Measurements from ENCODE around the gene ADAMTS14. TPM values are rescaled to one million over a fixed set of nuclear protein-coding genes. Genes with fewer than 3 reads are reported as not detected.

ADAMTS14 gene
- total RNA-seq, 4 donors from 2014 or later: 0.15 to 0.51 (median 0.40) TPM

DNA sequence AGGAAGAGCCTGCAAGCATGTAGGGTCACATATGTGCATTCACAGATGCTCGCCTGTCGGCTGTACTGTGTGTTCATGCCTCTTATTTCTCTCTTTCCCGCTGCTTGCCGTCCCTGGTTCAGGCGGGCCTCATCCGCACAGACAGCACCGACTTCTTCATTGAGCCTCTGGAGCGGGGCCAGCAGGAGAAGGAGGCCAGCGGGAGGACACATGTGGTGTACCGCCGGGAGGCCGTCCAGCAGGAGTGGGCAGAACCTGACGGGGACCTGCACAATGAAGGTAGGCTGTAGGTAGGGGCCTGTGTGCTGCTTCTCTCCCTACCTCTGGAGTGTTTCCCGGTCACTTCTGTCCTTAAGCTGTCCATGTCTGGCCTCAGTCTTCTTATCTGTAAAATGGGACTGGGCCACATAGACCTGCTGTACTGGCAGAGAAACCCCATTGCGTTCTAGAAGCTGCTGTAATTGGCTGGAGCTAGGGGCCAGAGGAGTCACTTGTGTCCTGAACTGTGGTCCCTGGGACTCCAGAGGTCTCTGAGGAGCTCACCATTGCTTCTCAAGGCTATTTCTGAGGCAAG, 30.0 kb downstream of the ADAMTS14 start:
- Histone ChIP-seq H3K27me3 (no peaks in the 10 kb centered on the region), H3K9me3 (no peaks in the 10 kb centered on the region), H3K27ac (no peak overlapping the region), H3K4me1 (peaks cover 6% of the 10 kb centered on the region), H3K4me3 (no peak overlapping the region), H3K36me3 (no peaks in the 10 kb centered on the region)
- TF ChIP-seq POLR2A (IDR thresholded peaks at IDR 0.05) (no peak), EP300 (IDR thresholded peaks at IDR 0.05) (no peak), POLR2AphosphoS5 (IDR thresholded peaks at IDR 0.05) (no peak)
- TF ChIP-seq, protein P1, sequence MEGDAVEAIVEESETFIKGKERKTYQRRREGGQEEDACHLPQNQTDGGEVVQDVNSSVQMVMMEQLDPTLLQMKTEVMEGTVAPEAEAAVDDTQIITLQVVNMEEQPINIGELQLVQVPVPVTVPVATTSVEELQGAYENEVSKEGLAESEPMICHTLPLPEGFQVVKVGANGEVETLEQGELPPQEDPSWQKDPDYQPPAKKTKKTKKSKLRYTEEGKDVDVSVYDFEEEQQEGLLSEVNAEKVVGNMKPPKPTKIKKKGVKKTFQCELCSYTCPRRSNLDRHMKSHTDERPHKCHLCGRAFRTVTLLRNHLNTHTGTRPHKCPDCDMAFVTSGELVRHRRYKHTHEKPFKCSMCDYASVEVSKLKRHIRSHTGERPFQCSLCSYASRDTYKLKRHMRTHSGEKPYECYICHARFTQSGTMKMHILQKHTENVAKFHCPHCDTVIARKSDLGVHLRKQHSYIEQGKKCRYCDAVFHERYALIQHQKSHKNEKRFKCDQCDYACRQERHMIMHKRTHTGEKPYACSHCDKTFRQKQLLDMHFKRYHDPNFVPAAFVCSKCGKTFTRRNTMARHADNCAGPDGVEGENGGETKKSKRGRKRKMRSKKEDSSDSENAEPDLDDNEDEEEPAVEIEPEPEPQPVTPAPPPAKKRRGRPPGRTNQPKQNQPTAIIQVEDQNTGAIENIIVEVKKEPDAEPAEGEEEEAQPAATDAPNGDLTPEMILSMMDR (IDR thresholded peaks at IDR 0.05): no peak
- 93% methylated on average over 15 of the region's 15 CpGs for WGBS
- no peak for DNase-seq (ENCODE audit: low spot score in 2 of 2)

GRCh38 chr10:70704211-70704610, 31.9 kb downstream of the ADAMTS14 start:
- no peak overlapping the region for H3K27ac ChIP-seq
- TF ChIP-seq POLR2AphosphoS5 (IDR thresholded peaks at IDR 0.05) (no peak), EP300 (IDR thresholded peaks at IDR 0.05) (no peak), POLR2A (IDR thresholded peaks at IDR 0.05) (no peak)
- TF ChIP-seq, protein P1 (IDR thresholded peaks at IDR 0.05): no peak
- H3K4me1 ChIP-seq: peaks cover 6% of the 10 kb centered on the region
- H3K4me3 ChIP-seq: no peak overlapping the region
- no peaks in the 10 kb centered on the region for H3K9me3 ChIP-seq
- H3K36me3 ChIP-seq: no peaks in the 10 kb centered on the region
- no peaks in the 10 kb centered on the region for H3K27me3 ChIP-seq
- DNase-seq (ENCODE audit: low spot score in 2 of 2): no peak
- WGBS: 93% methylated on average over 5 of the region's 5 CpGs

DNA sequence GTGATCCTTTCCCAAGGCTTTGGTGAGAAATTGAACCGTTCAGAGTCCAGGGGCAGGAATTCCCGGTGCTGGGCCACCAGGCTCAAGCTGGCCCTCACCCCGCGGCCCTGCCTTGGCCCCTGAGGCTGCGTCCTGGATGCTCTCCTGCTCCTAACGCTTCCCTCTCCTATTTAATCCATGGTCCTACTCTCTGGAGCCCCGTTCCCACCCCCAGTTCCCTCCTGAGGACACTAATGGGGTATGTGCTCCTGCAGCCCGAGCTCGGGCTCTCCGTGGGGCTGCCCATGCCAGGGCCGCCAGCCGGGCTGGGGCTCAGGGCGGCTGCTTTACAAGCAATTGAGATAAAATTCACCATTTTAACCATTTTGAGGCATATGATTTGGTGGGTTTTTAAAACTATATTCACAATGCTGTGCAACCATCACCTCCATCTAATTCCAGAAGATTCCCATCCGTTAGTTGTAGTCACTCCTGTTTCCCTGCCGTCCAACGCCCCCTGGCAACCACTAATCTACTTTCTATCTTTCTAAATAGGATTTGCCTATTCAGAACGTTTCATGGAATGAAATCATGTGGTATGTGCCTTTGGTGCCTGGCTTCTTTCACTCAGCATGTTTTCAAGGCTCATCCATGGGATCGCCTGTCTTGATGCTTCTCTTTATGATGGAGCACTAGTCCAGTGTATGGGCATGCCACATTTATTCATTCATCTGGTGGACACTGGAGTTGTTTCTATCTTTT, 33.0 kb downstream of the ADAMTS14 start:
- no peaks in the 10 kb centered on the region for H3K27me3 ChIP-seq
- WGBS: 92% methylated on average over 18 of the region's 18 CpGs
- no peak for TF ChIP-seq POLR2AphosphoS5 (IDR thresholded peaks at IDR 0.05)
- TF ChIP-seq EP300 (IDR thresholded peaks at IDR 0.05): no peak
- TF ChIP-seq POLR2A (IDR thresholded peaks at IDR 0.05): no peak
- TF ChIP-seq, protein P1 (IDR thresholded peaks at IDR 0.05): no peak
- no peak for DNase-seq (ENCODE audit: low spot score in 2 of 2)
- no peak overlapping the region for H3K27ac ChIP-seq
- H3K4me1 ChIP-seq: no peaks in the 10 kb centered on the region
- no peaks in the 10 kb centered on the region for H3K36me3 ChIP-seq
- H3K9me3 ChIP-seq: no peaks in the 10 kb centered on the region
- no peak overlapping the region for H3K4me3 ChIP-seq

GRCh38 chr10:70711177-70711576, 38.9 kb downstream of the ADAMTS14 start:
- no peak overlapping the region for H3K27ac ChIP-seq
- peaks cover 7% of the 10 kb centered on the region for H3K4me1 ChIP-seq
- WGBS: 87% methylated on average over 7 of the region's 7 CpGs
- no peaks in the 10 kb centered on the region for H3K36me3 ChIP-seq
- DNase-seq (ENCODE audit: low spot score in 2 of 2): no peak
- no peak overlapping the region for H3K4me3 ChIP-seq
- H3K9me3 ChIP-seq: no peaks in the 10 kb centered on the region
- no peaks in the 10 kb centered on the region for H3K27me3 ChIP-seq
- TF ChIP-seq, protein P1 (IDR thresholded peaks at IDR 0.05): no peak
- TF ChIP-seq POLR2AphosphoS5 (IDR thresholded peaks at IDR 0.05) (no peak), EP300 (IDR thresholded peaks at IDR 0.05) (no peak), POLR2A (IDR thresholded peaks at IDR 0.05) (no peak)

DNA sequence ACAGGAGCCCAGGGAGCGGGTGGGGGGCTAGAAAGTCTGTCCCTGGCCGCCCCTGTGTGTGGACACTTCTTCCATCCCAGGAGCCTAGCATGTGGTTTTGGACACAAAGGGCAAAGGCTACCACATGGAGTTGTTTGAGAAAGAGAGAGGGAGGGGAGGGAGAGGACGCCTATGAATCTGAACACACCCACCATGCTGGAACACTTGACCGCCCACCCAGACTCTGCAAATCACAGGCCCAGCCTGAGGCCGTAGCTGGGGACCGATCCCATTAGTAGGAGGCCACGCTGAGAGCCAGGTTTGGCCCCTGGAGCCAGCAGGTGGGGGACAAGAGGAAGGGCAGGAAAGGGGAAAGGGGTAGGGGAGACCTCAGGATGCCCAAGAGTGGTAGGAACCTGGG, 39.6 kb downstream of the ADAMTS14 start:
- peaks cover 7% of the 10 kb centered on the region for H3K4me1 ChIP-seq
- no peak overlapping the region for H3K27ac ChIP-seq
- WGBS: 79% methylated on average over 7 of the region's 7 CpGs
- DNase-seq (ENCODE audit: low spot score in 2 of 2): no peak
- no peaks in the 10 kb centered on the region for H3K9me3 ChIP-seq
- no peak overlapping the region for H3K4me3 ChIP-seq
- no peaks in the 10 kb centered on the region for H3K36me3 ChIP-seq
- no peaks in the 10 kb centered on the region for H3K27me3 ChIP-seq
- TF ChIP-seq, protein P1 (IDR thresholded peaks at IDR 0.05): no peak
- TF ChIP-seq EP300 (IDR thresholded peaks at IDR 0.05) (no peak), POLR2AphosphoS5 (IDR thresholded peaks at IDR 0.05) (no peak), POLR2A (IDR thresholded peaks at IDR 0.05) (no peak)
